IMR-90 (cell line): ENCODE results near the gene HPN. TPM values are rescaled to one million over a fixed set of nuclear protein-coding genes. Genes with fewer than 3 reads are reported as not detected.

ENCODE experiments used
- ATAC-seq: fragments of 200-7000 bp; cut with Tn5 transposase; 2 replicates; pipeline ENCODE4 v1.9.1; 2020; ENCODE audit warnings: low read depth, mild to moderate bottlenecking, moderate library complexity
- BruUV-seq: library from RNA; stranded (reverse); fragments of 400-500 nt; replicated peaks from 2 replicates; lab custom pipeline; 2021; lab: Mats Ljungman, UMichigan
- CTCF ChIA-PET: fragments of 300-600 bp; formaldehyde crosslinking; extraction: SDS; loops from one replicate; lab custom pipeline; 2021; ENCODE audit warnings: antibody characterized with exemption; lab: Yijun Ruan, JAX
- POLR2A ChIA-PET: fragments of 300-600 bp; sonication (Branson Sonifier 250); formaldehyde crosslinking; loops from one replicate; lab custom pipeline; 2022; ENCODE audit warnings: antibody characterized with exemption; ENCODE audit not compliant: unreplicated experiment; lab: Charles Lee
- DNase-seq: peaks from one replicate; pipeline ENCODE4 v3.0.0; 2013
- H2AFZ ChIP-seq: replicated peaks from 2 replicates; pipeline ENCODE3; 2013; ENCODE audit warnings: low read length, mild to moderate bottlenecking; ENCODE audit not compliant: poor library complexity
- H2AK5ac ChIP-seq: 2 replicates; pipeline ENCODE4 v1.6.1; 2013; ENCODE audit warnings: low read depth, low read length, inconsistent platforms
- H2AK9ac ChIP-seq: replicated peaks from 2 replicates; pipeline ENCODE3; 2013; ENCODE audit warnings: mild to moderate bottlenecking, low read depth, low read length, moderate library complexity; ENCODE audit not compliant: poor library complexity
- H2BK120ac ChIP-seq: 2 replicates; pipeline ENCODE4 v1.6.1; 2013; ENCODE audit warnings: low read depth, low read length, inconsistent platforms
- H2BK15ac ChIP-seq: 3 replicates; pipeline ENCODE4 v1.6.1; 2013; ENCODE audit warnings: low read depth, low read length, inconsistent platforms
- H2BK20ac ChIP-seq: 2 replicates; pipeline ENCODE4 v1.6.1; 2013; ENCODE audit warnings: low read depth, mild to moderate bottlenecking, inconsistent platforms, low read length, moderate library complexity
- H2BK5ac ChIP-seq: 2 replicates; pipeline ENCODE4 v1.6.1; 2013; ENCODE audit warnings: mild to moderate bottlenecking, low read depth, low read length, inconsistent platforms; ENCODE audit not compliant: poor library complexity, severe bottlenecking
- H3K14ac ChIP-seq: replicated peaks from 2 replicates; pipeline ENCODE4 v1.6.1; 2013; ENCODE audit warnings: low read depth, low read length, inconsistent platforms
- H3K18ac ChIP-seq: 2 replicates; pipeline ENCODE4 v1.6.1; 2013; ENCODE audit warnings: low read depth, low read length, control low read depth
- H3K23ac ChIP-seq: 2 replicates; pipeline ENCODE4 v1.6.1; 2013; ENCODE audit warnings: low read depth, low read length, inconsistent platforms
- H3K27ac ChIP-seq: 2 replicates; pipeline ENCODE4 v1.5.1; 2013; ENCODE audit warnings: mild to moderate bottlenecking, control low read depth, low read length; ENCODE audit not compliant: insufficient read depth
- H3K27me3 ChIP-seq: 2 replicates; pipeline ENCODE4 v1.6.1; 2013; ENCODE audit warnings: low read length; ENCODE audit not compliant: control insufficient read depth, insufficient read depth
- H3K36me3 ChIP-seq: 2 replicates; pipeline ENCODE4 v1.6.1; 2013; ENCODE audit warnings: low read length, mixed read lengths; ENCODE audit not compliant: control insufficient read depth, insufficient read depth
- H3K4ac ChIP-seq: 2 replicates; pipeline ENCODE4 v1.6.1; 2013; ENCODE audit warnings: low read depth, low read length, inconsistent platforms
- H3K4me1 ChIP-seq: 2 replicates; pipeline ENCODE4 v1.6.1; 2013; ENCODE audit warnings: low read length, mixed read lengths; ENCODE audit not compliant: control insufficient read depth, insufficient read depth
- H3K4me2 ChIP-seq: 2 replicates; pipeline ENCODE4 v1.6.1; 2013; ENCODE audit warnings: low read depth, mild to moderate bottlenecking, control low read depth, low read length, moderate library complexity
- H3K4me3 ChIP-seq: 2 replicates; pipeline ENCODE4 v1.5.1; 2013; ENCODE audit warnings: low read depth, mild to moderate bottlenecking, control low read depth, low read length, moderate library complexity; ENCODE audit not compliant: insufficient read depth
- H3K56ac ChIP-seq: 2 replicates; pipeline ENCODE4 v1.6.1; 2013; ENCODE audit warnings: low read length, inconsistent platforms; ENCODE audit not compliant: insufficient read depth; ENCODE audit errors: extremely low read depth
- H3K79me1 ChIP-seq, 2 experiments: 2 replicates each; pipeline ENCODE4 v1.6.1; 2013; ENCODE audit warnings: low read length in 2 of 2, inconsistent platforms in 1 of 2, low read depth in 1 of 2
- H3K9ac ChIP-seq: 2 replicates; pipeline ENCODE4 v1.6.1; 2013; ENCODE audit warnings: low read depth, low read length, control low read depth
- H3K9me1 ChIP-seq: 2 replicates; pipeline ENCODE4 v1.6.1; 2013; ENCODE audit warnings: low read length, inconsistent platforms; ENCODE audit not compliant: insufficient read depth
- H3K9me3 ChIP-seq: 2 replicates; pipeline ENCODE4 v1.6.1; 2013; ENCODE audit warnings: low read length; ENCODE audit not compliant: control insufficient read depth, insufficient read depth
- H4K20me1 ChIP-seq: 2 replicates; pipeline ENCODE4 v1.6.1; 2013; ENCODE audit warnings: low read length, inconsistent platforms; ENCODE audit not compliant: insufficient read depth
- H4K5ac ChIP-seq: 2 replicates; pipeline ENCODE4 v1.6.1; 2013; ENCODE audit warnings: mild to moderate bottlenecking, low read depth, low read length, control low read depth
- H4K8ac ChIP-seq, 2 experiments: 2 replicates each; pipeline ENCODE4 v1.6.1; 2013; ENCODE audit warnings: low read depth in 2 of 2, low read length in 2 of 2, control low read depth in 1 of 2, inconsistent platforms in 1 of 2
- H4K91ac ChIP-seq: 2 replicates; pipeline ENCODE4 v1.6.1; 2013; ENCODE audit warnings: low read depth, low read length, inconsistent platforms; ENCODE audit not compliant: insufficient read depth
- FOS ChIP-seq: fragments of 150-350 bp; IDR thresholded peaks from 2 replicates; pipeline ENCODE4 v1.6.1; 2016; ENCODE audit warnings: low read depth, low read length
- whole genome bisulfite sequencing, 2 experiments: methylation state at CpG; one replicate each; pipeline versions ENCODE4 v1.1.5 to v1.1.7; 2013; ENCODE audit warnings: missing lambda C conversion rate in 2 of 2; ENCODE audit not compliant: insufficient read length in 1 of 2; ENCODE audit errors: extremely low coverage in 2 of 2; 5-methylcytosine and 5-hydroxymethylcytosine counted together
- dilution Hi-C: fragments of 300-500 bp; cut with HindIII; formaldehyde crosslinking; loops from one replicate; pipeline ENCODE4 v1.14.3; 2018; ENCODE audit warnings: low sequenced_read_pairs; ENCODE audit not compliant: unreplicated experiment
- in situ Hi-C: fragments of 300-500 bp; cut with MboI; formaldehyde crosslinking; loops from 3 replicates; pipeline ENCODE4 v1.14.3; 2019; ENCODE audit warnings: low sequenced_read_pairs, inconsistent platforms, mixed read lengths
- intact Hi-C: fragments of 100-400 bp; cut with micrococcal nuclease; formaldehyde crosslinking; loops from 2 replicates; pipeline ENCODE4 v1.10.0; 2022
- polyA plus RNA-seq, 3 experiments: library from polyadenylated mRNA; depleted of rRNA; stranded (reverse); fragments of >200 nt; gene quantifications; 2 replicates each; pipeline ENCODE4 v1.2.3, GENCODE V29; 2012; ENCODE audit warnings: low replicate concordance in 1 of 3
- total RNA-seq: library from RNA; depleted of rRNA; stranded (reverse); fragments of >200 nt; gene quantifications from 2 replicates; pipeline ENCODE4 v1.2.3, GENCODE V29; 2012

Gene HPN
- total and polyA plus RNA-seq, 2 of the 4 experiments (the other 2 are of a cell fraction) = not detected

DNA sequence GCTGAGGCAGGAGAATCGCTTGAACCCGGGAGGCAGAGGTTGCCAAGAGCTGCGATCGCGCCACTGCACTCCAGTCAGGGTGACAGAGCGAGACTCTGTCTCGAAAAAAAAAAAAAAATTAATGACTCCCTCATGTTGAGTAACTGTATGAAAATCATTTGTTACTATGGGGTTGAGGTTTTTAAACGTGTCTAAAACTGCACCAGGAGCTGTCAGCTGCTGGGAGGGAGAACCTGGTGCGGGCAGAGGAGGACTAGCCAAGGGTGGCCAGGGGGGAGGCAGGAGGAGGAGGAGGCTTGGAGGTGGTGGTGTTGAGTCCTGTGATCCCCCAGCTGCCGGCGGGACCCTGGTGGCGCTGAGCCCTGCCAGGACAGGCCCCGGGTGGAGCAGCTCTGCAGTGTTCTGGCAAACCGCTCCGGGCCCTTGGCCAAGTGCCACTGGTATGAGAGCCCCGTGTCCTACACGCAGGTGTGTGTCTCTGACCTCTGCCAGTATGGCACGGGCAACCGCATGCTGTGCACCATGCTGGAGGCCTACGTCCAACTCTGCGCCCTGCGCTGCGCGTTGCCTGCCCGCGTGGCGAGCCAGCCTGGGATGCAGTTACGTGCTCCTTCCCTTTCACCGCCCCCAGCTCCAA lies 57.0 kb downstream of the HPN start:
- Histone ChIP-seq H3K27ac (no peak overlapping the region), H2AK5ac (no peak overlapping the region), H3K56ac (no peak overlapping the region), H3K79me1 (no peaks in the 10 kb centered on the region), H3K23ac (no peak overlapping the region), H2BK120ac (no peak overlapping the region), H4K91ac (no peak overlapping the region), H3K4ac (no peak overlapping the region), H3K14ac (no peak overlapping the region), H3K36me3 (no peaks in the 10 kb centered on the region), H4K5ac (no peak overlapping the region), H3K18ac (no peak overlapping the region), H3K4me3 (no peak overlapping the region), H3K27me3 (peaks cover 3% of the 10 kb centered on the region; the same call in 1 of the 2 replicates), H2BK15ac (no peak overlapping the region), H2BK20ac (no peak overlapping the region), H3K4me2 (no peak overlapping the region), H2AK9ac (no peak overlapping the region), H3K4me1 (no peaks in the 10 kb centered on the region), H2AFZ (no peak overlapping the region), H3K9me1 (no peaks in the 10 kb centered on the region), H2BK5ac (no peak overlapping the region), H4K20me1 (no peaks in the 10 kb centered on the region), H4K8ac (no peak overlapping the region), H3K9ac (no peak overlapping the region), H3K9me3 (no peaks in the 10 kb centered on the region)
- ChIA-PET POLR2A (no interaction called here), CTCF (interaction anchor here (0.6 to 1.8 kb wide), 2 partner anchors 31 to 1985 kb away, joined by 8 read pairs; no protein-coding TSS in a partner anchor)
- DNase-seq (no peak), ATAC-seq (no peak)
- in situ Hi-C loops = no loop called here
- dilution Hi-C loops = no loop called here
- intact Hi-C loops = no loop called here
- BruUV-seq = no TSS peak
- 84% methylated on average over 23 of the region's 29 CpGs; no CpG with 5 or more reads in 1 of the 2 experiments for WGBS, 2 experiments
- TF ChIP-seq FOS = no peak
